Renal cortex interstitium (tissue), 11 donors: ENCODE data around the gene SEMA4D. TPM values are rescaled to one million over a fixed set of nuclear protein-coding genes. Genes with fewer than 3 reads are reported as not detected.
"Not testable (repeated sequence)": the region's sequence is repeated elsewhere in the genome, so short reads cannot be mapped to it uniquely, and the experiment has no call there.

Source experiments
- DNase-seq, 11 donors: peaks; one replicate each; pipeline ENCODE4 v3.0.0-alpha.2; 2013; ENCODE audit warnings: low read depth in 9 of 11, low spot score in 4 of 11; ENCODE audit errors: extremely low read depth in 1 of 11
- polyA plus RNA-seq, 3 donors: library from polyadenylated mRNA; unstranded; fragments of 120-200 nt; gene quantifications; one replicate each; pipeline ENCODE4 v1.2.1, GENCODE V29; 2013; ENCODE audit not compliant: insufficient read length in 3 of 3

SEMA4D gene
- polyA plus RNA-seq, 3 donors: 46.9 to 68.0 (median 49.1) TPM

GRCh38 chr9:89372979-89373378 is 124.9 kb downstream of the SEMA4D start:
- no peak for DNase-seq

DNA sequence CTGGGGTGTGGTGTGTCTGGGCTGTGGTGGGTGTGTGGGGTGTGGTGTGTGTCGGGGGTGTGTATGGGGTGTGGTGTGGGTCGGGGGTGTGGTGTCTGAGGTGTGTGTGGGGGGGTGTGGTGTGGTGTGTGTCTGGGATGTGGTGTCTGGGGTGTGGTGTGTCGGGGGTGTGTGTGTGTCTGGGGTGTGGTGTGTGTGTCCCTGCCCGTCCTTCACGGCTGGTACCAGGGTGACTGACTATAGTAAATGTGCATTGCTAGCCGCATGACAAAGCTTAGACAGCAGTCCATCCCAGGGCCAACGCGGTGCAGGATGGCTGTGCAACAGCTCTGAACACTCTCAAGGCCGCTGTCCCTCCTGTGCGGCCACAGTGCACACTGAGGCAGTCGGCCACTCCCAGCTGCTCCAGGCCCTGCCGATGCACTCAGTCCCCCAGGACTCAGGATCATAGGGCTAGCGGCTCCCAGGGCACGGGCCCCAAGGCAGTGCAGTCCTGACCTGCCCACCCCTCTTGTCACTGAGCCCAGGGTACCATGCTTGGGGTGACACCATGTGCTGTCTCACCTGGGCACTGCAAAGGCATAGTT is 125.6 kb downstream of the SEMA4D start:
- DNase-seq: no peak

GRCh38 chr9:89371791-89372190 is 126.1 kb downstream of the SEMA4D start:
- not testable (repeated sequence) for DNase-seq

DNA sequence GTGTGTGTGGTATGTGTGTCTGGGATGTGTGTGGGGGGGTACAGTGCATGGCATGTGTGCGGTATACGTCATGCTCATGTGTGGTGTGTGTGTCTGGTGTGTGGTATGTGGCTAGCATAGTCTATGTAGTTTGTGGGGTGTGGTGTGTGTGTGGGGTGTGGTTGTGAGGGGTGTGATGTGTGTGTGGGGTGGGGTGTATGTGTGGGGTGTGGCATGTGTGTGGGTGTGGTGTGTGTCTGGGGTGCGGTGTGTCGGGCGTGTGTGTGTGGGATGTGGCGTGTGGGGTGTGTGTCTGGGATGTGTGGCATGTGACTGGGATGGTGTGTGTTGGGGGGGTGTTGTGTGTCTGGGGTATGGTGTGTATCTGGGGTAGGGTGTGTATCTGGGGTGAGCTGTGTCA is 127.3 kb downstream of the SEMA4D start:
- DNase-seq: no peak

- no peak for DNase-seq
These were observed 128.9 kb downstream of the SEMA4D start for GRCh38 chr9:89368978-89369377.

DNA sequence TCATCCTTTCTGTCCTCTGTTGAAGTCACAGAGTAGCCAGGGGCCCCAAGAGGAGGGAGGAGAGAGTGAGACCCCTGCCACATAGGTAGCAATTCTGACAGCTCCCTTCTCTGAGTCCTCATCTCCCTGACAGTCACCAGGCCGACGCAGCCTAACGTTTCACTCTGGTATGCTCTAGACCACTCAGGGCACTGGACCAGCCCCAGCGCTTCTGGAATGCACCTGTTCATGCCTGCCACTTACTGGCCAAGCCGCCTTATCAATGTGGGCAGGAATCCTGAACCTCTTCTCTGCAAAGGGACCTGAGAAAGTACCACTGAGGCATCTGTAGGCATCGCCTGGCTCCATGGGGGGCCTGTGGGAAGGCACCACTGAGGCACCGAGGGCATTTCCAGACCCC is 129.4 kb downstream of the SEMA4D start:
- DNase-seq: no peak

DNA sequence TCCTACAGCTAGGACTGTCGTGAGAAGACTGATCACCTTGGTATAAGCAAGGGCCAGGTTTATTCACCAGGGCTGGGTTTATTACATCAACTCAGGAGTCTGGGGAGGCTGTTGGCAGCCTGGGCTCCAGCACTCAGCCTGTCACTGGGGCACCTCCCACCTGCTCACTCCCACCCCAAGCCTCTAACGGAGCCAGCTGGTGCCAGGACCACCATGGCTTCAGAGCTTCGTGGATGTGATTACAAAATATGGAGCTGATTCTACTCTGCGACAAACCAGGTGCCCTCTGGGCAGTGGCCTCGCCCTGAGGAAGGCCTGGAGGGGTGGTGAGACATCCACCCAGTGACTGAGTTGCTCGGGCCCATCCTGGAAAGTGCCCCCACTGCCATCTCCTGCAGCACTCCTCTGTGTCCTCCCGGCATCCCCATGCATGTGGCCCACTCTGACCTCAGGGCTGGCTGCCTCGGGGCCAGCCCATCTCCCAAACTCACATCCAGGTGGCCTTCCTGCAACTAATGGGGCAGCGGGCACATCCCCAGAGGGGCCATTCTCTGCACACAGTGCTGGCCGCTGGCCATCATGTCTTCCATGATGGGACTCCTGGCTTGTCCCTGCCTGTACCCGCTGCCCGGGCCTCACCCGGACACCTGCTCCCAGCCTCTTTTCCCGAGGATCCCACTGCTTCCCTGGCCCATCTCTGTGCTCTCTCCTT is 130.0 kb downstream of the SEMA4D start:
- no peak for DNase-seq

DNA sequence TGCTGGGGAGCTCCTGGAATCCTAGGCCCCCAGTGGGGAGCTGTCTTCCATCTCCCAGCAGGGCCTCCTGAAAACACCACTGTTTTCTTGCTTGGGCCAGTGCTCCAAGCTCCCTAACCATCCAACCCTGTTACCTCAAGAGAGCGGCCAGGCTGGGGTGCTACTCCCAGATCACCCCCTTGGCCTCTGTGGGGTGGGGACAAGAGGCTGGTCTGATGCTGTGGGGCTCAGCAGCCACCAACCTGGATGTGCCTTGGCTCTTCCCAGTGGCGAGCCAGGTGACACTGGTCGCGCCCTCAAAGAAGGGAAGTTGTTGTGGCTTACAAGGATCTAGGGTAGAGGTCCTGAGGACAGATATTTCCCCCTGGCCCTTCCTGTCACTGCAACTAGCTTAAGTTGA is 130.6 kb downstream of the SEMA4D start:
- no peak for DNase-seq

- no peak for DNase-seq
These were observed 131.2 kb downstream of the SEMA4D start for GRCh38 chr9:89366711-89367110.

DNA sequence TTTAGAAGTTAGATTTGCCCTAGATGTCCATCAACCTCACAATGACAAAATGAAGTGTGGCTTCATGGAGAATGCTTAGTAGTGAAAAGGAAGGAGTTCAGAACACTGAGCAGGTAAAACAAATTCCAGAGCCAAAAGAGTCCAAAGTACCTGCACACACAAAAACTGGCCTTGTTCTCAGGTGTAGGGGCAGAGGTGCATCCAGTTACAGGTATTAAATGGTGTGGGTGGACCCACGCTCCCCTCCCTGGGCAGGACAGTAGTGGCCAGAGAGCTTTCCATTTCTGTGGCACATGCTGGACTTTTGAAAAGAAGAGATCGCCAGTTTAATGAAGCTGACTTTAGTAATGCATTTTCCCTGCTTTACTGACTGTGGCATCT is 132.4 kb downstream of the SEMA4D start:
- DNase-seq: no peak

- no peak for DNase-seq
These were observed 133.0 kb downstream of the SEMA4D start for GRCh38 chr9:89364666-89365531.

- no peak for DNase-seq
These were observed 133.8 kb downstream of the SEMA4D start for GRCh38 chr9:89363921-89364665.

- DNase-seq: no peak
These were observed 134.6 kb downstream of the SEMA4D start for GRCh38 chr9:89363311-89363670.

DNA sequence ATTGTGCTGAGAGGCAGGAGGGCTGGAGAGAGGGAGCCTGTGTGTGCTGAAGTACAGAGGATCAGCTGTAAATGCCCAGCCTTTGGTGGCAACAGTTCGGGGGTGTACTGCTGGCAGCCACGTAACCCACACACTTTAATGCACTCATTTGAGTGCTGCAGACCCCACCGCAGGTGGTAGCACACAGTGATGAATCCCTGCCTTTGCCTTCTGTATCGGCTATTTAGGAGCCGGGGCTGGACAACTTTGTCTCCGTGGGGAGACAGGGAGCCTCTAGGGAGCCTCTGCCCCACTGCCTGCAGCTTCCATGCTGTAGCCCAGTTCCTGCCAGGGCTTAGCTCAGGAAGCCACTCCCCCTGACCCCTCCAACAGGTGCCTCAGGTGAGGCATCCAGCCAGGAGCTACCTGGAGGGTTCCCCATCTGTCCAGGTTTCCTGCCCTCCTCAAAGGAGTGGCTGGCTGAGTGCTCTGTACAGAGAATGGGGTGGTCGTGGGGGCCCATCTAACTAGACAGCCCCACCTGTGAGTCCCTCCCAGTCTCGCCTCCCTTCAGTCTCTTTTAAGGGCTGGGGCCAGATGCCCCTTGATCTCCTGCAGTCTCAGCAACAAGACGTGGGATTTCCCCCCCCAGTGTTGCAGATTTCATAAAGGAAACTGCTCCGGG is 135.1 kb downstream of the SEMA4D start:
- no peak for DNase-seq

- no peak for DNase-seq
These were observed 135.9 kb downstream of the SEMA4D start for GRCh38 chr9:89361816-89362646.

- no peak for DNase-seq
These were observed 136.9 kb downstream of the SEMA4D start for GRCh38 chr9:89361031-89361430.

GRCh38 chr9:89360465-89360864 is 137.4 kb downstream of the SEMA4D start:
- no peak for DNase-seq

- DNase-seq: no peak
These were observed 138.1 kb downstream of the SEMA4D start for GRCh38 chr9:89359751-89360261.
